HG03280 (cell line): ENCODE results near the gene SIGLEC5.
A peak's percentile ranks its signal among the peaks of the same experiment; 100 is the strongest.

ENCODE experiments used
- ATAC-seq: cut with Tn5 transposase; IDR thresholded peaks from one replicate; pipeline ENCODE4 v1.9.1; 2021; ENCODE audit warnings: mild to moderate bottlenecking, moderate library complexity; ENCODE audit not compliant: unreplicated experiment

The SIGLEC5 gene

DNA sequence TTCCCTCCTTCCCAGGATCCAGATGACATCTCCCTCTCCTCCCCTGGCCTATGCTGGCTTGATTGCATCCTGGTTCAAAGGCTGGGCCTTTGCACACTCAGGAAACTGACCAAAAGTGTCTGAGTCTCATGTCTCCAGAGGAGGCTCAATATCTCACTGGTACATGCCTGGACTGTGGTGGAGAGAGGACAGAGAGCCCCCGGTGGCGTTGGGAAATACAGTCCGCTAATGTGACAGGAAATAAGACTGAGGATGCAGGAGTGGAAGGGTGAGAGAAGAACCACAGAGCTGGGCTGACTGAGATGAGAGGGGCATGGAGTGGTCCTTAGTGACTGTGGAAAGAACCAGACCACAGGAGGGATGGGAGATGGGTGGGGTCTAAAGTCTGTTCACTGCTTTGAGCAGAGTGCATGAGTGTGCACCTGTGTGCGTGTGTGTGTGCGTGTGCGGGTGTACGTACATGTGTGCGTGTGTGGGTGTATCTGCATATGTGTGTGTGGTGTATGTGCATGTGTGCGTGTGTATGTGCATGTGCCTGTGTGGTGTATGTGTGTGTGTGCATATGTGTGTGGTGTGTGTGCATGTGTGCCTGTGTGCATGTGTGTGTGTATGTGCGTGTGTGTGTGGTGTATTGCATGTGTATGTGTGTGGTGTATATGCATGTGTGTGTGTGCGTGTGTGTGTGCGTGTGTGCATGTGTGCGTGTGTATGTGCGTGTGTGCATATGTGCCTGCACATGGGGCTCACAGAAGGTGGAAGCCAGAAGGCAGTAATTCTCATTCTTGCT lies 1.9 kb downstream of the SIGLEC5 start:
- no peak for ATAC-seq

DNA sequence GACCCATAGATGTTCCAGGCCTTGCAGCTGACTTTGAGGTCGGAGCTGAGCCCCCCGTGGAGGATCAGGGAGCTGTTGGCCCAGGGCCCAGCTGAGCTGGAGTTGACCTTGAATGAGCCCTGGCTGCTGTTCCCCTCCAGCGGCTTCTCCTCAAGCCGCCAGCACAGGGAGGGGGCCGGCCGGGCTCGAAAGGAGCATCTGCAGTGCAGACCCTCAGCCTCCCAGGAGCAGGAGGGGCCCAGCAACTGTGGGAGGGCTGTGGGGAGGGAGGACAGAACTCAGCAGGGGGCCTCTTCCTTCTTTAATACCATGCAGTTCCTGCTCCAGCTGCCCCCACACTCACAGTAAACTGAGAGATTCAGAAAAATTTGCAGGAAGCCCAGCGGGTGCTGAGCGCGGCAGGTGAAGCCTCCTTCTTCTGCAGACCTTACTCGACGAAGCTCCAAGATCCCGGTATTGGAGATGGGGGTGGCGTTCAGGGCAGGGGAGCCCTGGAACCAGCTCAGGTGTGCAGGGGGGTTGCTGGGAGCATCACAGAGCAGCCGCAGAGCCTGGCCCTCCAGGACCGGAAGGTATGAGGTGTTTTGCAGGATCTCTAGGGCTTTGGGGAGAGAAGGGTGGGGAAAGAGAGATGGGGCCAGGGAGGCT lies 2.6 kb downstream of the SIGLEC5 start:
- no peak for ATAC-seq

DNA sequence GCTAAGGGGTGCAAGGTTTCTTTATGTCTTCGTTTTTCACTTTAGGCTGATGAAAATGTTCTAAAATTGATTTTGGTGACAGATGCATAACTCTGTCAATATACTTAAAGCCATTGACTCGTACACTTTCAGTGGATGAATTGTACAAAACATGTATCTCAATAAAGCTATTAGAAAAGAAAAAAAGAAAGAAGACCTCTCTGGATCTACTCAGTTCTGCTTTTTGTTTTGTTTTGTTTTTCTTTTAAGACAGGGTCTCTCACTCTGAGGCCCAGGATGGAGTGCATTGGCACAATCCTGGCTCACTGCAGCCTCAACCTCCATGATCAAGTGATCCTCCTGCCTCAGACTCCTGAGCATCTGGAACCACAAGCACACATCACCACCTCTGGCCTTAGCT lies 3.5 kb downstream of the SIGLEC5 start:
- ATAC-seq = no peak

GRCh38 chr19:51621178-51621577 lies 9.0 kb downstream of the SIGLEC5 start:
- ATAC-seq = no peak

DNA sequence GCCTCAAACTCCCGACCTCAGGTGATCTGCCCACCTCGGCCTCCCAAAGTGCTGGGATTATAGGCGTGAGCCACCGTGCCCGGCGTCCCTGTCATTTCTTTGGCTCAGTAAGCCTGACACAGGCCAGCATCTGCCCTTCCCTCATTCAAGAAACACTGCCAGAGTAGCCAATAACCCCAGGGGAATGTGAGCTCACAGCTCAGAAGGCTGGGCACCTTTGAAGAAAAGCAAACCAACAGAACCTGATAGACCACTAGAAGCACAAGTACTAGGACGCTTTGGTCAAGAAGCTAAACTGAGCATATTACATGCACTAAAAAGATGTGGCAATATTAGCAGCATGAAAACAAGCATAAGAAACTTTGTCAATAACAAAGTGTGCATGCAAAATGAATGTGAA lies 14.2 kb downstream of the SIGLEC5 start:
- ATAC-seq = no peak

DNA sequence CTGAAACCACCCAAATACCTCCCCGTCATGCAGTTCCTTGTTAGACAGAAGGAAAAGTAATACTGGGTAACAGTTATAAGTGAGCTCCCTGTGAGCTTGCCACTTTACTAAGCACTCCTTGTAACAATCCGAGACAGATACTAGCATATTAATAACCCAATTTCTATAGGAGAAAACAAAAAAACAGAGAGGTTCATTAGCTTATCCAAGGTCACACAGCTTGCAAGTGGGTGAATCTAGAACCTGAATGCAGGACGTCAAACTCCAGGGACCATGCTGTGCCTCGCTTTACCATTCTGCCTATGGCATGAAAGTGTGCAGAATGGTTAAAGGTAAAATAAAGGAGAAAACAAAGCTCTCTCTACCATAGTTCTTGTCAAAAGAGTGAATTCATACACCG lies 15.4 kb downstream of the SIGLEC5 start:
- ATAC-seq = no peak

DNA sequence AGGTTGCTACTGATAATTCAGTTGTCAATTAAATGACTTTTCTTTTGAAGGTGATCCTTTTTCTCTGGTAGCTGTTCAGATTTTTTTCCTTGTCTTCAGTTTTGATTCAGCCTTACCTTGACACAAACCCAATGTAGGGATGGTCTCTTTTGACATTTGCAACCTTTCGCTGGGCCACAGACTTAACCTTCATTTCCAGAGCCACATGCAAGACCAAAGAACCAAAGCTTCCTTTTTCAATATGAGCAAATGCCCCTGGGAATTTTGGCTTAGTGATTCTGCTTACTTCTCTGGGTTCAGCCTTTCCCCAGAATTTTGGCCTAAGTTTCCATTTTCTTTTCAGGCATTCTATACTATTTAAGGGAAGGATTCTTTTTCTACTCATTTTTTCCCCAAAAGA lies 19.6 kb downstream of the SIGLEC5 start:
- no peak for ATAC-seq

GRCh38 chr19:51607920-51608562 lies 22.2 kb downstream of the SIGLEC5 start:
- no peak for ATAC-seq

- peak; percentile 93 for ATAC-seq
Observed at GRCh38 chr19:51607077-51607476, 23.1 kb downstream of the SIGLEC5 start.

GRCh38 chr19:51602189-51602854 lies 27.9 kb downstream of the SIGLEC5 start:
- ATAC-seq = no peak

DNA sequence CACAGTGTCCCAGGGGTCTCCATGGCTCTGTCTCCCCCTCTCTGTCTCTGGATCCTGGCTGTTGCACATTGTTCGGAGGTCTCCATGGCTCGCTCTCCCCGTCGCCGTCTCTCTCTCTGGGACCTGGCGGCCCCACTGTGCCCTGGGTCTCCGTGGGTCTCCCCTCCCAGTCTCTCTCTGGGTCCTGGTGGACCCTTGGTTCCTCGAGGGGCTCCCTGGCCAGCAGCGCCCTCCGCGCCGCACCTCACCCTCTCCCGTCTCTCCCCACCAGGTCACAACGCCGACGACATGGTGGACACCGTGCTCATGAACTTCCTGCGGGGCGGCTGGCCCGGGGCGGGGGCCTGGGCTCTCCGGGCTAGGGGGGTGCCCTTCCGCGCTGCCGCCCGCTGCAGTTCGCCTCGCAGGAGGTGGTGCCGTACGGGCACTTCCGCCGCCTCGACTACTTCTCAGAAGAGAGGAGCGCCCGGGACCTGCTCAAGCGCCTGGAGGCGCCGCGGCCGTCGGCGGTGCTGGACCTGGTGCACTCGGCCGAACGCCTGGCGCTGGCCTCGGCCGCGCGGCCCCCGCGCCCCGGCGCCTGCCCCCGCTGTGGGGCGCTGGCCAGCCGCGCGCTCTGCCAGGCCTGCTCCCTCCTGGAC lies 29.1 kb downstream of the SIGLEC5 start:
- ATAC-seq = no peak

DNA sequence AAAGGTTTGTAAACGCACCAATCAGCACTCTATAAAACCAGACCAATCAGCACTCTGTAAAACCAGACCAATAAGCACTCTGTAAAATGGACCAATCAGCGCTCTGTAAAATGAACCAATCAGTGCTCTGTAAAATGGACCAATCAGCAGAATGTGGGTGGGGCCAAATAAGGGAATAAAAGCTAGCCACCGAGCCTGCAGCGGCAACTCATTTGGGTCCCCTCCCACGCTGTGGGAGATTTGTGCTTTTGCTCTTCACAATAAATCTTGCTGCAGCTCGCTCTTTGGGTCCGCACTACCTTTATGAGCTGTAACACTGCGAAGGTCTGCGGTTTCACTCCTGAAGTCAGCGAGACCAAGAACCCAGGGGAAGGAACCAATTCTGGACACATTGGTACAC lies 31.1 kb downstream of the SIGLEC5 start:
- ATAC-seq = no peak

GRCh38 chr19:51598159-51598915 lies 31.9 kb downstream of the SIGLEC5 start:
- ATAC-seq = no peak

DNA sequence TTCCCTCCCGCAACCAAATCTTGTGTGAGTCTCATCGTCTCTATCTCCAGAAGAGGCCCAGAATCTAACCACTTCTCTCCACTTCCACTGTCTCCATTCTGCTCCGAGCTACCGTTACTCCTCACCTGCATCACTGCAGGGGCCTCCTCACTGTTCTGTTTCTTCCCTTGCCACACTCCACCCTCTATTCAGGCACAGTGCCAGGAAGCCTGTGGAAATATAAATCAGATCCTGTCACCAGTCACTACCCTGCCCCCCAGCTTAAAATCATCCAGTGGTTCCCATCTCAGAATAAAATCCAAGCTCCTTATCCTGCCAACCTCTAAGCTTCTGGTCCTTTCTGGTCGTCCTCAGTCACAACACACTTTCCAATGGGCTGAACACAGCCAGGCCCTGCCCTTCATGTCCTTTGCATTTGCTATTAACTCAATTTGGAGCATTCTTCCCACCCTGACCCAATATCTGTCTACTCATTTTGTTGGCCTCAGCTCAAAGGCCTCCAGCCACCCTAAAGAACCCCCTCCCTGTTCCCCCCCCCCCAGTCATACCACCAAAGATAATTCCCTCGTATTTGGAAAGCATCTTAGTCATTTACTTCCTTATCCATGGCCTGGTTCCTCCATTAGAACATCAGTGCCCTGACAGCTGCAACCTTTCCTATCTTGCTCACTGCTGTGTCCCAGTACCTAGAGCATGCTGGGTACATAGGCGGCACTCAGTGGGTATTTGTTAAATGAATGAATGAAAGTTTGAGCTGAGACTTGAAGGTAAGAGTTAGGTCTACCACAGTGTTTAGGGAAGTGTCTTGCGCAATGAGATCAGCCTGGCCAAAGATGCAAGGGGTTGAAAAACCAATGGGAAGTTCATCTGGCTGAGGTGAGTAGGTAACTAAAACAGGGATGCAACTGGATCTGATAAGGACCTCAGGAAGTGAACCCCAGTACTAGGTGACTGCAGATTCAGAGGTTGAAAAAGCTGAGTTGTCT lies 34.7 kb downstream of the SIGLEC5 start:
- no peak for ATAC-seq

DNA sequence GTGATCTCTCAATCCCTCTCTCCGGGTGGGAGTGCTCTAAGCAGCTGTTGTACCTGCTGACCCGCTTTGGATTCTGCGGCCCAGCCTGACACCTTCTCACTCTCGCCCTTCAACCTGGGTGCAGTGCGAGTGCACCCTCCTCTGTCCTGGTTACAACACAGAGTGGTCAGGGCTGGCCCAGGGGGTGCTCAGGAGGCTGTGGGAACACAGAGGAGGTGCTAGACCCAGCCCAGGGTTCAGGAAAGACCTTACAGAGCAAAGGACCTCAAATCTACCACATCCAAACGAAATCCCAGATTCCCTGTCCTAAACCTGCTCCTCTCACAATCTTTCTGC lies 35.5 kb downstream of the SIGLEC5 start:
- no peak for ATAC-seq

DNA sequence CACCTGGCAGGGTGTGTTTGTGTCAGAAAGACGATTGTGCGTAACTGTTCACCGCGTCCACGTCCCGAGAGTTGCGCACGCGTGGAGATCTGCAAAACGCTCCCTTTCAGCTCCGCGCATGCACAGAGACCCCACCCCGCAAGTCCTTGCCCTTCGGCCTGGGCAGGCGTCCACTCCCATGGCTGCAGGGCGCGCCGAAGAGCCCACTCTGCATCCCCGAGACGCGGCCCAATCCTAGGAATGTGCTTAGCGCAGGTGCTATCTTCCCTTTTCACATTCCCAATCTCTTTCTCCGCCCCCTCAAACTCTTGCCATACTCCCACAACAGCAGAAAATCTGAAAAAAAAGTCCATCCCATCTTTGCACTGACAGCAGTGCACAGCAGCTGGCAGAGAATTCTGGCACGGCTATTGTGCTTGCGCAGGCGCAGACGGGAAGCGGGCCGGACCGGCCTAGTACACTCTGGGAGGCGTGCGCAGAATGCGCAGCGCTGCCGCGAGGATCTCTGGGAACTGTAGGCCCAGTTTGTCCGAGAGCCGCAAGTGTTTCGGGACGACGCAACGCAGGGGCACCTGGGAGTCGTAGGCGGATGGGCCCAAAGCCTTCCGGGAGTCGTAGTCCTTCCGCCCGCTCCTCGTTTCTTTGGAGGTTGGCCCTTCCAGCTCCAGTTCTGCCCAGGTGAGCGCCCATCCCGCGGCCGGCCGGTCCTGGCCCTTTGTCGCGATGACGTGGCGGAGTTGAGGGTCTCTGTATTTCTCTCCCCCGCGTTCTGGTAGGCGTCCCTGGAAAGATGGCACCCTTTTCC lies 36.0 kb downstream of the SIGLEC5 start:
- ATAC-seq = peak; percentile 99

DNA sequence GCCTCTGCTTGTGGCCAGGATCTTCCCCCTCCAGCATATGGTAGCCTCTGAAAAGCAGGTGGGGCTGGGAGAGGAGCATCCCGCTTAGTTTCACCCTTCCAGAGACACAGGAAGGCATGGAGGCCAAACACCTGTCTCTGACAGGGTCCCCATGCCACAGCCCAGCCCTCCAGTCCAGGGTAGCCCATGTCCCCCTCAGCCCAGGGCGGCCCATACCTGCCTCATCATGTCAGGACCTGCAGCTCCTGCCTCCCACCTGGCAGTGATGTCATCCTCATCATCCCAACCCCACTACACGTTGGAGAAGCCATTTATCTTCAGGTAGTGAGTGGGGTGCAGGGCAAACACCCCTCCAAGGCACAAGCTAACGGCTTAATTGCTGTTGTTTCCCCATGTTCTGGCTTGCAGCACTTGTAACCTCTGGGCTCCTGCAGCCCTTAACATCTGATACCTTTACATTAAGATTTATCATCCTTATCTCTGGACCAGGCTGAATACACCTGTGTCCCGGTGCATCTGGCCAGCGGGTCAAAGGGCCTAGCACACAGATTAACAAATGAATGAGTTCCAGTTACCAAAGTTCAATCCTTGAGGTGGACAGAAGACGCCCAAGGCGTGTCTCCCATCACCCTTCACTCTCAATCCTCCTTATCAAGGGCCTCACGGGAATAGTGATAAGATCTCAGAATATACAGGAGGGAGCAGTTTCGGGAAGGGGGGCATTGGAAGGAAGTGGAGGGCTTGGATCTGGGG lies 36.9 kb downstream of the SIGLEC5 start:
- ATAC-seq = no peak

DNA sequence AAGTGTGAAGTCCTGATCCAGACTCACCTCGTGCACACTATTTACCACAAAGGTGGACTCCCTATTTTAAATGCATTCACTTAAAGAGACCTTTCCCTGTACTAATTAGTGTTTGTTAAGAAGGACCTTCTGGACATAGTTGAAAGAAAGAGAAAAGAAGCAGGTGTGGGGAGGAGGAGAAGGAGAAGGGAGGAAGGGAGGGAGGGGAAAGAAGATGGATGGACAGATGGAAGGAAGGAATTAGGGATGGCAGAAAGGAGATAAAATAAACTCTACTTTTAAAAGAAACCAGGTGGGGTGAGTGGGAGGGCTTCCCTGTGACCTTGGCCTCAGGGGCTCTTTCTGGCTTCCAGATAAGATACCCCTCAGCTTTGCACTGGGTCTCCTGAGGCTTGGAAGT lies 37.7 kb downstream of the SIGLEC5 start:
- ATAC-seq = no peak
